Measurements from ENCODE around the gene NFS1. TPM values are rescaled to one million over a fixed set of nuclear protein-coding genes. Genes with fewer than 3 reads are reported as not detected.

The NFS1 gene
- total and polyA plus RNA-seq, 2 of the 4 experiments (the other 2 are of a cell fraction): 16.5 to 35.6 TPM

- no peak overlapping the region for H3K56ac ChIP-seq (ENCODE audit: extremely low read depth, insufficient read depth, low read length)
- no peak for TF ChIP-seq FOS (IDR thresholded peaks at IDR 0.05; ENCODE audit: low read depth, low read length)
- no peak for TF ChIP-seq USF2 (IDR thresholded peaks at IDR 0.05; ENCODE audit: low read depth, low read length)
- peaks cover 70% of the 10 kb centered on the region for H3K36me3 ChIP-seq (ENCODE audit: control insufficient read depth, insufficient read depth, low read length)
- H4K20me1 ChIP-seq (ENCODE audit: insufficient read depth, low read length): peaks cover 99% of the 10 kb centered on the region
- H3K18ac ChIP-seq (ENCODE audit: low read depth, low read length): no peak overlapping the region
- H2AFZ ChIP-seq (replicated peaks; ENCODE audit: low read length, poor library complexity): no peak overlapping the region
- no peak for ATAC-seq (ENCODE audit: low read depth)
- no peak overlapping the region for H2BK20ac ChIP-seq (ENCODE audit: low read depth, low read length)
- ChIA-PET CTCF (interaction anchor here (0.8 to 1.3 kb wide), 3 partner anchors 16 to 25 kb away, joined by 3 read pairs; no protein-coding TSS in a partner anchor), POLR2A (ENCODE audit: unreplicated experiment) (no interaction called here)
- in situ Hi-C loops (cut with MboI; ENCODE audit: low sequenced_read_pairs): no loop called here
- H3K9me3 ChIP-seq (ENCODE audit: control insufficient read depth, insufficient read depth, low read length): no peaks in the 10 kb centered on the region
- no peak overlapping the region for H3K4ac ChIP-seq (ENCODE audit: low read depth, low read length)
- no peak overlapping the region for H4K5ac ChIP-seq (ENCODE audit: low read depth, low read length)
- no peak overlapping the region for H3K9ac ChIP-seq (ENCODE audit: low read depth, low read length)
- intact Hi-C loops (cut with micrococcal nuclease): no loop called here
- H3K4me1 ChIP-seq (ENCODE audit: control insufficient read depth, insufficient read depth, low read length): peaks cover 6% of the 10 kb centered on the region
- H3K23ac ChIP-seq (ENCODE audit: low read depth, low read length): no peak overlapping the region
- dilution Hi-C loops (cut with HindIII; ENCODE audit: low sequenced_read_pairs, unreplicated experiment): no loop called here
- no peak overlapping the region for H3K27ac ChIP-seq (ENCODE audit: insufficient read depth, low read length)
- no peak overlapping the region for H2AK5ac ChIP-seq (ENCODE audit: low read depth, low read length)
- no peak overlapping the region for H2BK5ac ChIP-seq (ENCODE audit: low read depth, low read length, poor library complexity, severe bottlenecking)
- DNase-seq: no peak
- no TSS peak for BruUV-seq (replicated peaks)
- H2BK120ac ChIP-seq (ENCODE audit: low read depth, low read length): no peak overlapping the region
- no peak overlapping the region for H4K91ac ChIP-seq (ENCODE audit: insufficient read depth, low read depth, low read length)
- peaks cover 2% of the 10 kb centered on the region for H3K9me1 ChIP-seq (ENCODE audit: insufficient read depth, low read length)
- no peak overlapping the region for H2AK9ac ChIP-seq (replicated peaks; ENCODE audit: low read depth, low read length, poor library complexity)
- no peak overlapping the region for H3K4me3 ChIP-seq (ENCODE audit: insufficient read depth, low read depth, low read length)
- H3K14ac ChIP-seq (replicated peaks; ENCODE audit: low read depth, low read length): no peak overlapping the region
- H3K4me2 ChIP-seq (ENCODE audit: low read depth, low read length): no peak overlapping the region
- H4K8ac ChIP-seq (ENCODE audit: low read depth in 2 of 2, low read length in 2 of 2): no peak overlapping the region
- no peaks in the 10 kb centered on the region for H3K27me3 ChIP-seq (ENCODE audit: control insufficient read depth, insufficient read depth, low read length)
- peaks cover 0 to 25% of the 10 kb centered on the region in 2 experiments; a peak in 2 of 4 replicates for H3K79me1 ChIP-seq (ENCODE audit: low read depth in 1 of 2, low read length in 2 of 2)
- H2BK15ac ChIP-seq (ENCODE audit: low read depth, low read length): no peak overlapping the region
Measured at GRCh38 chr20:35734374-35734773, 35.2 kb upstream of the NFS1 start.
